ENCODE results near the gene SERF1B. TPM values are rescaled to one million over a fixed set of nuclear protein-coding genes. Genes with fewer than 3 reads are reported as not detected.

Gene SERF1B
- total and polyA plus RNA-seq, 2 experiments from 2014 or later = 45.1 to 77.8 TPM

Other genes with a start within 250 kb of the SERF1B start
- 38.3 and 41.8 TPM in 2 replicates for gene SMN2, start 24.4 kb downstream of the SERF1B start, total RNA-seq
- gene SMN2, start 24.4 kb downstream of the SERF1B start, polyA plus RNA-seq = 44.6 and 62.5 TPM in 2 replicates